Fibroblast of lung (primary cell): ENCODE measurements around the gene ITGB1.

Source experiments
- CTCF ChIP-seq, 2 donors: IDR thresholded peaks in 1 of 2; conservative IDR thresholded peaks in 1 of 2; 1 replicate in 1 of 2; 2 replicates in 1 of 2; pipeline ENCODE4 v1.5.1; 2011 to 2012; ENCODE audit warnings: low read length in 2 of 2, control low read depth in 1 of 2, inconsistent platforms in 1 of 2, low read depth in 1 of 2, mild to moderate bottlenecking in 1 of 2
- EZH2 ChIP-seq: IDR thresholded peaks from 2 replicates; pipeline ENCODE4 v1.5.1; 2012; ENCODE audit warnings: low read length, control low read depth, mild to moderate bottlenecking; ENCODE audit errors: missing control alignments

- no peak for TF ChIP-seq CTCF (conservative IDR thresholded peaks at IDR 0.05 in 1 of 2, IDR thresholded peaks at IDR 0.05 in 1 of 2; ENCODE audit: low read depth in 1 of 2, low read length in 2 of 2)
- no peak for TF ChIP-seq EZH2
Observed at GRCh38 chr10:32952094-32952493, 5.9 kb downstream of the ITGB1 start.
